ENCODE data around the gene IL1RAP. TPM values are rescaled to one million over a fixed set of nuclear protein-coding genes. Genes with fewer than 3 reads are reported as not detected.
A peak's percentile ranks its signal among the peaks of the same experiment; 100 is the strongest.

The IL1RAP gene
- polyA plus RNA-seq, 6 donors from 2014 or later: 2.4 to 5.8 (median 3.4) TPM

GRCh38 chr3:190618330-190619030 lies 104.6 kb downstream of the IL1RAP start:
- no peaks in the 10 kb centered on the region for H3K9me3 Mint-ChIP-seq
- H3K27ac Mint-ChIP-seq: peak overlapping the region; percentile 89 to 100 (median 98)
- peak overlapping the region in 4 of 8 donors; percentile 40 to 60 (median 52) for H3K4me3 Mint-ChIP-seq
- H3K4me1 Mint-ChIP-seq: peaks cover 26 to 40% (median 29%) of the 10 kb centered on the region in 3 donors
- ATAC-seq (ENCODE audit: low read depth in 2 of 2) (peak in 1 of 2 donors; percentile 11), DNase-seq (peak; percentile 12)
- H3K27me3 Mint-ChIP-seq: no peaks in the 10 kb centered on the region
- peaks cover 0 to 2% of the 10 kb centered on the region in 2 donors for H3K36me3 Mint-ChIP-seq

- Mint-ChIP-seq H3K27me3 (no peaks in the 10 kb centered on the region), H3K4me1 (peaks cover 26 to 38% (median 29%) of the 10 kb centered on the region in 3 donors), H3K27ac (peak overlapping the region in 5 of 6 donors; percentile 87 to 100 (median 96)), H3K9me3 (no peaks in the 10 kb centered on the region), H3K36me3 (peaks cover 4 to 8% of the 10 kb centered on the region in 2 donors), H3K4me3 (no peak overlapping the region)
- DNase-seq (no peak), ATAC-seq (ENCODE audit: low read depth in 2 of 2) (no peak)
Measured at GRCh38 chr3:190619353-190619752, 105.5 kb downstream of the IL1RAP start.

GRCh38 chr3:190619761-190620160 lies 105.9 kb downstream of the IL1RAP start:
- no peak for ATAC-seq (ENCODE audit: low read depth in 2 of 2)
- Mint-ChIP-seq H3K36me3 (peaks cover 8% of the 10 kb centered on the region in 2 donors), H3K27ac (peak overlapping the region in 3 of 6 donors; percentile 46 to 97 (median 89)), H3K4me3 (no peak overlapping the region), H3K4me1 (peaks cover 26 to 35% (median 29%) of the 10 kb centered on the region in 3 donors), H3K27me3 (no peaks in the 10 kb centered on the region), H3K9me3 (no peaks in the 10 kb centered on the region)
- no peak for DNase-seq

- no peak overlapping the region for H3K4me3 Mint-ChIP-seq
- H3K9me3 Mint-ChIP-seq: no peaks in the 10 kb centered on the region
- peak overlapping the region in 4 of 6 donors; percentile 7 to 97 (median 66) for H3K27ac Mint-ChIP-seq
- no peak for ATAC-seq (ENCODE audit: low read depth in 2 of 2)
- peaks cover 8% of the 10 kb centered on the region in 2 donors for H3K36me3 Mint-ChIP-seq
- H3K4me1 Mint-ChIP-seq: peaks cover 26 to 33% (median 29%) of the 10 kb centered on the region in 3 donors
- H3K27me3 Mint-ChIP-seq: no peaks in the 10 kb centered on the region
- DNase-seq: no peak
Measured at GRCh38 chr3:190620886-190621608, 107.2 kb downstream of the IL1RAP start.

GRCh38 chr3:190621927-190622326 lies 108.0 kb downstream of the IL1RAP start:
- DNase-seq: no peak
- Mint-ChIP-seq H3K36me3 (peaks cover 8% of the 10 kb centered on the region in 2 donors), H3K9me3 (no peaks in the 10 kb centered on the region), H3K4me3 (no peak overlapping the region), H3K4me1 (peaks cover 20 to 24% (median 21%) of the 10 kb centered on the region in 3 donors), H3K27ac (peak overlapping the region in 2 of 6 donors; percentile 49 to 73), H3K27me3 (no peaks in the 10 kb centered on the region)
- no peak for ATAC-seq (ENCODE audit: low read depth in 2 of 2)

- Mint-ChIP-seq H3K36me3 (peaks cover 8% of the 10 kb centered on the region in 2 donors), H3K4me3 (no peak overlapping the region), H3K27ac (no peak overlapping the region), H3K9me3 (no peaks in the 10 kb centered on the region), H3K27me3 (no peaks in the 10 kb centered on the region), H3K4me1 (peaks cover 0 to under 1% (median 0%) of the 10 kb centered on the region in 3 donors)
- no peak for DNase-seq
- ATAC-seq (ENCODE audit: low read depth in 2 of 2): no peak
Measured at GRCh38 chr3:190624282-190624681, 110.4 kb downstream of the IL1RAP start.

GRCh38 chr3:190626951-190627620 lies 113.2 kb downstream of the IL1RAP start:
- ATAC-seq (ENCODE audit: low read depth in 2 of 2): no peak
- H3K4me1 Mint-ChIP-seq: peaks cover 4 to 9% (median 8%) of the 10 kb centered on the region in 3 donors
- H3K36me3 Mint-ChIP-seq: peaks cover 8% of the 10 kb centered on the region in 2 donors

GRCh38 chr3:190629088-190629487 lies 115.2 kb downstream of the IL1RAP start:
- peaks cover 4 to 9% (median 8%) of the 10 kb centered on the region in 3 donors for H3K4me1 Mint-ChIP-seq
- no peak overlapping the region for H3K27ac Mint-ChIP-seq
- no peak overlapping the region for H3K4me3 Mint-ChIP-seq
- peaks cover 0 to 6% of the 10 kb centered on the region in 2 donors for H3K36me3 Mint-ChIP-seq
- ATAC-seq (ENCODE audit: low read depth in 2 of 2) (no peak), DNase-seq (no peak)
- no peaks in the 10 kb centered on the region for H3K27me3 Mint-ChIP-seq
- no peaks in the 10 kb centered on the region for H3K9me3 Mint-ChIP-seq

More at GRCh38 chr3:190626951-190627620, 113.2 kb downstream of the IL1RAP start:
- no peak overlapping the region for H3K27ac Mint-ChIP-seq
- DNase-seq: no peak
- no peak overlapping the region for H3K4me3 Mint-ChIP-seq
- H3K27me3 Mint-ChIP-seq: no peaks in the 10 kb centered on the region
- H3K9me3 Mint-ChIP-seq: no peaks in the 10 kb centered on the region

GRCh38 chr3:190631295-190631694 lies 117.4 kb downstream of the IL1RAP start:
- Mint-ChIP-seq H3K27me3 (no peaks in the 10 kb centered on the region), H3K4me1 (peaks cover 4 to 9% (median 8%) of the 10 kb centered on the region in 3 donors), H3K9me3 (no peaks in the 10 kb centered on the region), H3K36me3 (no peaks in the 10 kb centered on the region), H3K27ac (peak overlapping the region in 4 of 6 donors; percentile 2 to 39 (median 14)), H3K4me3 (no peak overlapping the region)
- DNase-seq (no peak), ATAC-seq (ENCODE audit: low read depth in 2 of 2) (peak in 1 of 2 donors; percentile 18)

GRCh38 chr3:190641564-190641963 lies 127.7 kb downstream of the IL1RAP start:
- H3K4me3 Mint-ChIP-seq: no peak overlapping the region
- no peaks in the 10 kb centered on the region for H3K9me3 Mint-ChIP-seq
- DNase-seq: no peak
- no peaks in the 10 kb centered on the region for H3K27me3 Mint-ChIP-seq
- H3K36me3 Mint-ChIP-seq: peaks cover 13 to 15% of the 10 kb centered on the region in 2 donors
- no peak overlapping the region for H3K27ac Mint-ChIP-seq
- no peak for ATAC-seq (ENCODE audit: low read depth in 2 of 2)
- H3K4me1 Mint-ChIP-seq: no peaks in the 10 kb centered on the region

- H3K9me3 Mint-ChIP-seq: no peaks in the 10 kb centered on the region
- ATAC-seq (ENCODE audit: low read depth in 2 of 2): no peak
- H3K4me1 Mint-ChIP-seq: no peaks in the 10 kb centered on the region
- no peak for DNase-seq
- no peaks in the 10 kb centered on the region for H3K27me3 Mint-ChIP-seq
- H3K4me3 Mint-ChIP-seq: no peak overlapping the region
- no peak overlapping the region for H3K27ac Mint-ChIP-seq
- H3K36me3 Mint-ChIP-seq: peaks cover 16 to 19% of the 10 kb centered on the region in 2 donors
Measured at GRCh38 chr3:190642016-190642415, 128.1 kb downstream of the IL1RAP start.

- no peak for DNase-seq
- no peak for ATAC-seq (ENCODE audit: low read depth in 2 of 2)
- peaks cover 23 to 24% of the 10 kb centered on the region in 2 donors for H3K36me3 Mint-ChIP-seq
- H3K4me1 Mint-ChIP-seq: no peaks in the 10 kb centered on the region
- no peaks in the 10 kb centered on the region for H3K9me3 Mint-ChIP-seq
- H3K27me3 Mint-ChIP-seq: no peaks in the 10 kb centered on the region
- no peak overlapping the region for H3K4me3 Mint-ChIP-seq
- H3K27ac Mint-ChIP-seq: no peak overlapping the region
Measured at GRCh38 chr3:190644035-190644434, 130.2 kb downstream of the IL1RAP start.

GRCh38 chr3:190644766-190645165 lies 130.9 kb downstream of the IL1RAP start:
- Mint-ChIP-seq H3K9me3 (no peaks in the 10 kb centered on the region), H3K4me1 (no peaks in the 10 kb centered on the region), H3K27ac (no peak overlapping the region), H3K4me3 (no peak overlapping the region), H3K27me3 (no peaks in the 10 kb centered on the region), H3K36me3 (peaks cover 23% of the 10 kb centered on the region in 2 donors)
- ATAC-seq (ENCODE audit: low read depth in 2 of 2): no peak
- no peak for DNase-seq

Measured in naive B cell (primary cell).